T-cell (primary cell): Measurements from ENCODE around the gene AP1M2. TPM values are rescaled to one million over a fixed set of nuclear protein-coding genes. Genes with fewer than 3 reads are reported as not detected.
"Not testable (repeated sequence)": the region's sequence is repeated elsewhere in the genome, so short reads cannot be mapped to it uniquely, and the experiment has no call there.

Experiments
- ATAC-seq, 4 experiments: fragments of 200-7000 bp in 3 of 4; fragments of 150-1000 bp in 1 of 4; cut with Tn5 transposase; replicated peaks in 1 of 4; 1 replicate in 3 of 4; 2 replicates in 1 of 4; pipeline ENCODE4 v1.10.0; 2021; ENCODE audit warnings: moderate library complexity in 3 of 4, mild to moderate bottlenecking in 2 of 4, moderate number of reproducible peaks in 1 of 4
- CTCF ChIA-PET, 2 donors: fragments of 300-600 bp; sonication (Branson Sonifier 250); formaldehyde crosslinking; loops; one replicate each; lab custom pipeline; 2022; ENCODE audit warnings: antibody characterized with exemption in 2 of 2; lab: Charles Lee
- POLR2A ChIA-PET, 2 donors: fragments of 300-600 bp; sonication (Branson Sonifier 250); formaldehyde crosslinking; loops; one replicate each; lab custom pipeline; 2022; ENCODE audit warnings: antibody characterized with exemption in 2 of 2; lab: Charles Lee
- DNase-seq, 35 experiments: peaks; one replicate each; pipeline versions ENCODE4 v3.0.0 to v3.0.0-alpha.2; 2013 to 2023
- H3K27ac ChIP-seq: one replicate; pipeline ENCODE4 v1.5.1; 2013; ENCODE audit warnings: low read length
- H3K27me3 ChIP-seq, 2 experiments: replicated peaks in 1 of 2; 1 replicate in 1 of 2; 2 replicates in 1 of 2; pipeline versions ENCODE4 v1.6.1 to v1.7.0; 2013; ENCODE audit warnings: low read length in 1 of 2, mixed read lengths in 1 of 2; ENCODE audit not compliant: control insufficient read depth in 2 of 2, insufficient read depth in 2 of 2; ENCODE audit errors: extremely low read depth in 1 of 2
- H3K36me3 ChIP-seq, 2 donors: 1 replicate in 1 of 2; 2 replicates in 1 of 2; pipeline versions ENCODE4 v1.6.1 to v1.7.0; 2013; ENCODE audit warnings: low read length in 1 of 2; ENCODE audit not compliant: control insufficient read depth in 2 of 2, insufficient read depth in 1 of 2; ENCODE audit errors: extremely low read depth in 1 of 2
- H3K4me1 ChIP-seq, 2 experiments: 1 replicate in 1 of 2; 2 replicates in 1 of 2; pipeline versions ENCODE4 v1.6.1 to v1.7.0; 2013; ENCODE audit warnings: low read length in 2 of 2, mixed read lengths in 1 of 2; ENCODE audit not compliant: insufficient read depth in 2 of 2, control insufficient read depth in 1 of 2; ENCODE audit errors: extremely low read depth in 1 of 2
- H3K4me3 ChIP-seq, 2 donors: 1 replicate in 1 of 2; 2 replicates in 1 of 2; pipeline versions ENCODE4 v1.5.1 to v1.7.0; 2013; ENCODE audit warnings: mild to moderate bottlenecking in 2 of 2, low read length in 1 of 2, moderate library complexity in 1 of 2; ENCODE audit not compliant: control insufficient read depth in 1 of 2; ENCODE audit errors: extremely low read depth in 1 of 2
- H3K9me3 ChIP-seq: 2 replicates; pipeline ENCODE4 v1.7.0; 2013
- H3K27ac Mint-ChIP-seq, 2 donors: one replicate each; pipeline ENCODE4 v1.8.0; 2020 to 2021; ENCODE audit warnings: mild to moderate bottlenecking in 2 of 2, mixed read lengths in 2 of 2
- H3K27me3 Mint-ChIP-seq, 2 donors: one replicate each; pipeline ENCODE4 v1.8.0; 2021 to 2022; ENCODE audit warnings: mixed read lengths in 2 of 2
- H3K36me3 Mint-ChIP-seq: one replicate; pipeline ENCODE4 v1.8.0; 2021; ENCODE audit warnings: mixed read lengths
- H3K4me1 Mint-ChIP-seq, 3 donors: one replicate each; pipeline ENCODE4 v1.8.0; 2020 to 2022; ENCODE audit warnings: mixed read lengths in 3 of 3, mild to moderate bottlenecking in 1 of 3
- H3K4me3 Mint-ChIP-seq, 3 donors: one replicate each; pipeline ENCODE4 v1.8.0; 2020 to 2022; ENCODE audit warnings: mild to moderate bottlenecking in 3 of 3, mixed read lengths in 3 of 3, moderate library complexity in 3 of 3
- H3K9me3 Mint-ChIP-seq, 3 donors: one replicate each; pipeline ENCODE4 v1.8.0; 2020 to 2022; ENCODE audit warnings: mixed read lengths in 3 of 3
- WGBS: methylation state at CpG from one replicate; pipeline ENCODE4 v1.1.5; 2013; ENCODE audit warnings: missing lambda C conversion rate; ENCODE audit not compliant: insufficient coverage; 5-methylcytosine and 5-hydroxymethylcytosine counted together
- total RNA-seq, 35 experiments: library from RNA in 6 of 35; stranded (reverse) in 6 of 35; fragments of 120-200 nt in 1 of 35; gene quantifications; one replicate each; pipeline versions ENCODE4 v1.2.1 to v1.2.4 and lab custom pipeline; 2013 to 2026

Gene AP1M2
- total RNA-seq, 5 donors from 2014 or later (not counting 1 experiment from before 2014, with no cell fraction given), result 0.30 to 1.6 (median 1.1) TPM; not detected in 2

DNA sequence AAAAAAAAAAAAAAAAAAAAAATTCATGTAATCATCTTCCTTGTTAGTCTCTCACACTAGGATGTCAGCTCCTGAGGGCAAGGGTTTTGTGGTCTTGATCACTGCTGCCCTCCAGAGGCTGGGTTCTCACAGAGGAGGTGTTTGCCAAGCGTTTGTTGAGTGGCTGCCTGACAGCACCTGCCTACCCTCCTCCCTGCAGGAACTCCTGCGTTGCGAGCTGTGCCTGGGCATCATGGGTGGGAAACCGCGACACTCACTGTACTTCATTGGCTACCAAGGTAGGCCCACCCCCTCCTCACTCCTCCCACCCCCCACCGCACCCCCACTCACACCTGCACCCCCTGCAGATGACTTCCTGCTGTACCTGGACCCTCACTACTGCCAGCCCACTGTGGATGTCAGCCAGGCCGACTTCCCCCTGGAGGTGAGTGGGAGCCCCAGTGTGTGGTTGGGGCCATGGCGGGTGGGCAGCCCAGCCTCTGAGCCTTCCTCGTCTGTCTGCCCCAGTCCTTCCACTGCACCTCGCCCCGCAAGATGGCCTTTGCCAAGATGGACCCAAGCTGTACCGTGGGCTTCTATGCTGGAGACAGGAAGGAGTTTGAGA lies 35.3 kb downstream of the AP1M2 start:
- no peaks in the 10 kb centered on the region for H3K27me3 ChIP-seq
- POLR2A ChIA-PET, result no interaction called here
- no peaks in the 10 kb centered on the region for H3K9me3 ChIP-seq
- ATAC-seq, result no peak
- peak in 13 of 35 experiments; percentile 21 to 68 (median 42) for DNase-seq
- CTCF ChIA-PET, result interaction anchor here (1.0 to 1.1 kb wide), 2 partner anchors 9 to 29 kb away, joined by 3 to 5 read pairs; partner anchors contain the start of gene ATG4D (in 1 of the 2)
- H3K36me3 ChIP-seq, result peaks cover 23 to 75% of the 10 kb centered on the region in 2 donors
- Mint-ChIP-seq H3K4me3 (no peak overlapping the region), H3K36me3 (peaks cover 19% of the 10 kb centered on the region), H3K27me3 (no peaks in the 10 kb centered on the region), H3K27ac (peak overlapping the region; percentile 87 to 94), H3K9me3 (no peaks in the 10 kb centered on the region), H3K4me1 (peaks cover 44 to 55% (median 47%) of the 10 kb centered on the region in 3 donors)
- peak overlapping the region; percentile 73 for H3K27ac ChIP-seq
- WGBS, result 83% methylated on average over 8 of the region's 12 CpGs
- H3K4me1 ChIP-seq, result peaks cover 38 to 76% of the 10 kb centered on the region in 2 experiments
- H3K4me3 ChIP-seq, result no peak overlapping the region

DNA sequence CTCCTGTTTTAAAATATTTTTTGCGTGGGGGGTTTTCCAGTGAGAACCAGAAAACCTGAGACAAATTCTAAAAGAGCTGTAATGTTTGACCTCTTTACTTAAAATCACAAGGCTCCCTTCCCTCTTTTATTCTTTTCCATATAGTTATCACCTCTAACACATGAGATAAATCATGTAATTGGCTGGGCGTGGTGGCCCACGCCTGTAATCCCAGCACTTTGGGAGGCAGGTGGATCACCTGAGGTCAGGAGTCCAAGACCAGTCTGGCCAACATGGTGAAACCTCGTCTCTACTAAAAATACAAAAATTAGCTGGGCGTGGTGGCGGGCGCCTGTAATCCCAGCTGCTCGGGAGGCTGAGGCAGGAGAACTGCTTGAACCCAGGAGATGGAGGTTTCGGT lies 36.1 kb downstream of the AP1M2 start:
- Mint-ChIP-seq H3K27ac (peak overlapping the region; percentile 55 to 68), H3K36me3 (peaks cover 17% of the 10 kb centered on the region)
- POLR2A ChIA-PET, result interaction anchor here in 1 of 2 donors (0.6 kb wide), 1 partner anchor 13 kb away, joined by 4 read pairs; no protein-coding TSS in a partner anchor

GRCh38 chr19:10550336-10550735 lies 36.8 kb downstream of the AP1M2 start:
- Histone ChIP-seq H3K27me3 (no peaks in the 10 kb centered on the region), H3K36me3 (peaks cover 19 to 65% of the 10 kb centered on the region in 2 donors), H3K4me1 (peaks cover 30 to 70% of the 10 kb centered on the region in 2 experiments), H3K27ac (no peak overlapping the region), H3K4me3 (no peak overlapping the region), H3K9me3 (no peaks in the 10 kb centered on the region)
- peaks cover 38 to 46% (median 39%) of the 10 kb centered on the region in 3 donors for H3K4me1 Mint-ChIP-seq
- H3K9me3 Mint-ChIP-seq, result no peaks in the 10 kb centered on the region
- H3K27ac Mint-ChIP-seq, result peak overlapping the region; percentile 48 to 52
- H3K36me3 Mint-ChIP-seq, result peaks cover 13% of the 10 kb centered on the region
- DNase-seq, result no peak
- ATAC-seq, result no peak
- H3K4me3 Mint-ChIP-seq, result peak overlapping the region in 1 of 3 donors; percentile 17
- POLR2A ChIA-PET, result no interaction called here
- no peaks in the 10 kb centered on the region for H3K27me3 Mint-ChIP-seq
- CTCF ChIA-PET, result interaction anchor here in 1 of 2 donors (0.5 to 0.8 kb wide), 2 partner anchors 31 to 94 kb away, joined by 4 to 5 read pairs; no protein-coding TSS in a partner anchor
- WGBS, result 78% methylated on average over 3 of the region's 6 CpGs

More for the DNA sequence above, 36.1 kb downstream of the AP1M2 start:
- not testable (repeated sequence) for H3K9me3 ChIP-seq, H3K4me3 ChIP-seq, ATAC-seq, H3K27ac ChIP-seq, H3K27me3 ChIP-seq, H3K27me3 Mint-ChIP-seq, DNase-seq, H3K4me3 Mint-ChIP-seq, H3K9me3 Mint-ChIP-seq
- H3K4me1 Mint-ChIP-seq, result peaks cover 43 to 53% (median 45%) of the 10 kb centered on the region in 3 donors
- CTCF ChIA-PET, result interaction anchor here in 1 of 2 donors (0.5 to 1.0 kb wide), 3 partner anchors 8 to 94 kb away, joined by 4 to 5 read pairs (median 5); partner anchors contain the start of gene ATG4D
- H3K4me1 ChIP-seq, result peaks cover 37 to 70% of the 10 kb centered on the region in 2 experiments
- WGBS, result 100% methylated on average over 1 of the region's 9 CpGs
- H3K36me3 ChIP-seq, result peaks cover 21 to 72% of the 10 kb centered on the region in 2 donors

DNA sequence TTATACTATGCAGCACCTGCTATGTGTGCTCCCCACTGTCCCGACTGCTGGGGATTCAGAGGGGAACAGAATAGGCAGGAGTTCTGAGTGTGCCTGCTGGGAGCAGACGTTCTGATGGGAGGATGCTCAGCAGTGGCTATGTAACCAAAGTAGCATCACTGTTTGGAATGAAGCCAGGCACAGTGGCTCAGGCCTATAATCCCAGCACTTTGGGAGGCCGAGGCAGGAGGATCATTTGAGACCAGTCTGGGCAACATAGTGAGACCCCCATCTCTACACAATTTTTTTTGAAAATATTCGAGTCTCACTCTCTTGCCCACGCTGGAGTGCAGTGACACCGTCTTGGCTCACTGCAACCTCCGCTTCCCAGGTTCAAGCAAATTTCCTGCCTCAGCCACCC lies 37.4 kb downstream of the AP1M2 start:
- peaks cover 13% of the 10 kb centered on the region for H3K36me3 Mint-ChIP-seq
- 95% methylated on average over 3 of the region's 7 CpGs for WGBS
- H3K9me3 Mint-ChIP-seq, result no peaks in the 10 kb centered on the region
- DNase-seq (no peak), ATAC-seq (no peak)
- Histone ChIP-seq H3K9me3 (no peaks in the 10 kb centered on the region), H3K4me1 (peaks cover 24 to 70% of the 10 kb centered on the region in 2 experiments), H3K27me3 (no peaks in the 10 kb centered on the region), H3K36me3 (peaks cover 19 to 60% of the 10 kb centered on the region in 2 donors), H3K4me3 (no peak overlapping the region), H3K27ac (no peak overlapping the region)
- H3K27me3 Mint-ChIP-seq, result no peaks in the 10 kb centered on the region
- CTCF ChIA-PET, result interaction anchor here in 1 of 2 donors (0.6 kb wide), 1 partner anchor 17 kb away, joined by 11 read pairs; no protein-coding TSS in a partner anchor
- POLR2A ChIA-PET, result no interaction called here
- no peak overlapping the region for H3K4me3 Mint-ChIP-seq
- H3K4me1 Mint-ChIP-seq, result peaks cover 38 to 47% (median 42%) of the 10 kb centered on the region in 3 donors
- H3K27ac Mint-ChIP-seq, result no peak overlapping the region

- H3K4me1 Mint-ChIP-seq, result peaks cover 33 to 42% (median 34%) of the 10 kb centered on the region in 3 donors
- H3K4me1 ChIP-seq, result peaks cover 21 to 67% of the 10 kb centered on the region in 2 experiments
- no peaks in the 10 kb centered on the region for H3K27me3 ChIP-seq
- WGBS, result 95% methylated on average over 13 of the region's 18 CpGs
- H3K36me3 ChIP-seq, result peaks cover 19 to 56% of the 10 kb centered on the region in 2 donors
- peaks cover 13% of the 10 kb centered on the region for H3K36me3 Mint-ChIP-seq
- H3K27me3 Mint-ChIP-seq, result no peaks in the 10 kb centered on the region
- no peaks in the 10 kb centered on the region for H3K9me3 Mint-ChIP-seq
- DNase-seq (no peak), ATAC-seq (no peak)
- ChIA-PET POLR2A (no interaction called here), CTCF (no interaction called here)
- no peak overlapping the region for H3K4me3 Mint-ChIP-seq
- H3K9me3 ChIP-seq, result no peaks in the 10 kb centered on the region
- no peak overlapping the region for H3K27ac ChIP-seq
- no peak overlapping the region for H3K27ac Mint-ChIP-seq
- no peak overlapping the region for H3K4me3 ChIP-seq
Measured at GRCh38 chr19:10548746-10549276, 38.3 kb downstream of the AP1M2 start.

GRCh38 chr19:10546817-10547216 lies 40.3 kb downstream of the AP1M2 start:
- ChIA-PET POLR2A (no interaction called here), CTCF (interaction anchor here in 1 of 2 donors (0.7 kb wide), 1 partner anchor 258 kb away, joined by 3 read pairs; no protein-coding TSS in a partner anchor)
- Mint-ChIP-seq H3K9me3 (no peaks in the 10 kb centered on the region), H3K27ac (no peak overlapping the region), H3K27me3 (no peaks in the 10 kb centered on the region), H3K36me3 (peaks cover 3% of the 10 kb centered on the region), H3K4me1 (peaks cover 14 to 27% (median 22%) of the 10 kb centered on the region in 3 donors), H3K4me3 (no peak overlapping the region)
- Histone ChIP-seq H3K4me1 (peaks cover 6 to 54% of the 10 kb centered on the region in 2 experiments), H3K9me3 (no peaks in the 10 kb centered on the region), H3K27ac (no peak overlapping the region), H3K4me3 (no peak overlapping the region), H3K27me3 (no peaks in the 10 kb centered on the region), H3K36me3 (peaks cover 10 to 39% of the 10 kb centered on the region in 2 donors)
- ATAC-seq (no peak), DNase-seq (no peak)
- WGBS, result 98% methylated on average over 17 of the region's 17 CpGs
